GM21717 (cell line): ENCODE measurements around the gene AGBL1.
"Not testable (repeated sequence)": the region's sequence is repeated elsewhere in the genome, so short reads cannot be mapped to it uniquely, and the experiment has no call there.

Experiments
- ATAC-seq: cut with Tn5 transposase; IDR thresholded peaks from one replicate; pipeline ENCODE4 v1.9.1; 2021; ENCODE audit warnings: mild to moderate bottlenecking, moderate library complexity; ENCODE audit not compliant: unreplicated experiment

Gene AGBL1

DNA sequence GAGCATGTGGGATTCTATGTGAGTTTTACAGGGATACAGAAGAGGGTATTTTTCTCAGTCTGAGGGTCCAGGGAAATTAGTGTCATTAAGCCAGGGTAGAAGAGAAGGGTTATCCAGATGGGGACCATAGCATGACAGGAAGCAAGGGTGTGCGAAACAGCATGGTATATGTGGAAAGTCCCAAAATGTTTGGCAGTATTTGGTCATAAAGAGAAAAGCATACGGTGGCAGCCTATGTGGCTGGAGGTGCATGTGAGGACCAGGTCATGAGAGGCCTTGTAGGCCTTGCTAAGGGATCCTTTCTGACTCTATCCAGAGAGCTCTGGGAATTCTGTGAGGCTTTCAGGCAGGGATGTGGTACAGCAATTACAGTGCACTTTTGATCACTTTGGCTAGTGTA lies 411.4 kb downstream of the AGBL1 start:
- no peak for ATAC-seq

DNA sequence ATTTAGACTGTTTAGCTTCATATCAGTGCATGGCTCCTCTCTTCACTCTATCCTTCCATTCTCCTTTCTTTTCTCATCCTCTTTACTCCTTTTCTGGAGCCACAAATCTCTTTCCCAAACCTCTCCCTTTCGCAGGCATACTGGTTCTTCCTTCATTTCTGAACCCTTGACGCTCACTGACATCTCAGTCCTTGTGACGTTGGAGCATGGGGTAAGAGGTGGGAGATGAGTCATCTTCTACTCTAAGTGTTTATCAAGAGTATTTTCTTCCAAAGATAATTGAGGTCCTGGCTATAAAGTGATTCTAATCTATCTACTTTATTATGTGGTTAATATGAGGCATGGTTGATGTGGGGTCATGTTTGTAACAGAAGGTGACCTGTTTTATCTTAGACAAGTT lies 414.2 kb downstream of the AGBL1 start:
- ATAC-seq, result no peak

DNA sequence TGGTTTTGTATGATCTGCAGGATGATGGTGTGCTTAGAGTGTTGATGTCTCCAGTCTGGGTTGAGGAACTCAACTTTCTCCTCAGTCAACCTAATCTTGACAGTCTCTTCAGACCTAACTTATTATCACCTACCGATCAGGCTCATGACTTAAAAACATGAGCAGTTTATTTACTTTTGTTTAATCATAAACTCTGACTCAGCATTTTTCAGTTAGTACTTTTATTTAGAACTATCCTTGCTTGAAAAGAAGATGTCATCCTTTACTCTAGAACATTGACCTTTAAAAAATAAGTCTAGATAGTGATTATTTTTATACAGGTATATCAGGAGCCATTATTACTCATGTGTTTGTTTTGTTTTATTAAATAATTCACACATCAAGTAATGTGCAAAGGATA lies 414.8 kb downstream of the AGBL1 start:
- ATAC-seq, result no peak

DNA sequence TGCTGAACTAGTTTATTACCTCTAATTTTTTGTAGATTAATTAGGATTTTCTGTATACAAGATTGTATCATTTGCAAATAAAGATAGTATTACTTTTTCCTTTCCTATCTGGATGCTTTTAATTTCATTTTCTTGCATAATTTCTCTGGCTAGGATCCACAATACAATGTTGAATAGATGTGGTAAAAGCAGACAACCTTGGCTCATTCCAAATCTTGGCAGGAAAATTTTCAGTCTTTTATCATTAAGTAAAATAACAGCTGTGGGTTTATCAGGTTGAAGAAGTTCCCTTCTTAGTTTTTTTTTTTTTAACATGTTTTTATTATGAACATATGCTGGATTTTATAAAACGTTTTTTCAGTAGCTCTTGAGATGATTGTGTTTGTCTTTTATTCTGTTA lies 422.6 kb downstream of the AGBL1 start:
- ATAC-seq, result no peak

DNA sequence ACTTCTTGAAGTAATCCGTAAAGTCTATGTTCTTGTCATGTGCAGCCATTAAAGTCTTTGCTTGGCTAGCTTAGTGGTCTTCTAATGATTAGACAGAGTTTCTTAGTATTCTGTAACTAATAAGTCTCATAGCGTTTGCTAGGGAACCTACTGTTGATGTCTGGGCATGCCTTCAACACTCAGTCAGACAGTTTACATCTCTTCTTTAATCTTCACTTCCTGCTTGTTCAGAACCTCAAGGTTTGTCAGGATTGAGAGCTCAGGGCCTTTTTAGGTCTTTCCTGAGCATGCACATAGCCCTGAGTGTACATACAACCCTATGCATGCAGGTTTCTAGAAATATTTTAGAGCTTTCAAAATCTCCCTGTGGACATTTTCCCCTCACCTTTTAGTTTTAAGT lies 426.3 kb downstream of the AGBL1 start:
- no peak for ATAC-seq

DNA sequence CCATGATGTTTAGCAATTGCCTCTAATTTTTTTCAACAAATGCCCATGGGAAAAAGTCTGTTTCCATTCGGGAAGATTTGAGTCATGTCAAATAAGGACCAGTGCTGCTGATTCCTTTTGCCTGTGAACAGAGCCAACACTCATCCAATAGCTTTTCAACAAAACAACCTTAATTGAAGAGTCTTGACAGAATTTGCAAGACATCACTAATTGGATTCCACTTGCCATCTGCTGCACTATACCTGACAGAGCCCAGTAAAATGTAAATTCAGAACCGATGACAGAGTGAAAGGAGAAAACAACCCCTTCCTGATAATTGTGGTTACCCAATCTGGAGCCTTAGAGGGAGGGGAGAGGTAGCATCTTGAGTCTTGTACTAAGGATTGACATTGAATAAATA lies 426.7 kb downstream of the AGBL1 start:
- ATAC-seq, result no peak

DNA sequence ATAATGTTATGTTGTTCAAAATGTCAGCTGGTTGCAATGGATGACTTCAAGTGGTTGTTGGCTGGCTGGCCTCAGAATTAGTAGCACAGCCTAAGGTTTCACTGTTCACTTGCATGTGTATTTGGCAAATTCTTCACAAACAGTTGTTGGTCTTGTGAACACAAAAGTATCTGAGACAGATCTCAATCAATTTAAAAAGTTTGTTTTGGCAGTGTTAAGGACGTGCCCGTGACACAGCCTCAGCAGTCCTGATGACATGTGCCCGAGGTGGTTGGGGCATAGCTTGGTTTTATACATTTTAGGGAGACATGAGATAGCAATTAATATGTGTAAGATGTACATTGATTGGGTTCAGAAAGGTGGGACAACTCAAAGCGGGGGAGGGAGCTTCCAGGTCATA lies 436.0 kb downstream of the AGBL1 start:
- no peak for ATAC-seq

DNA sequence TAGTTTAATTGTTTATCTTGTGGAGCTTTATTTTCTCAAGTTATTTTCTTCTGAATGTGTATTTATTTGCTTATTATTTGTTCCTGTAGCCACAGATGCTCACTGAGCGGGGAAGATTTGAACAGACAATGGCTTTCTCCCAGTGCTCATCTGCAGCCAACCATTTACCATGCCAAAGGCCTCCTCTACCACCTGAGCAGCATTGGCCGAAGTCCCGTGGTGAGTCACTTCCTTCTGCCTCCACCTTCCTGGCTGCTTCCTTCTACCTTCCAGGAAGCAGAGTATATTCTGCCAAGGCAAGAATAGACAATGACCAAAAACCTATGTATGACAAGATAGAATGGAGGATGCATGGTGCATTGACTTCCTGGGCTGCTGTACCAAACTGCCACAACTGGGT lies 443.1 kb downstream of the AGBL1 start:
- ATAC-seq, result no peak

DNA sequence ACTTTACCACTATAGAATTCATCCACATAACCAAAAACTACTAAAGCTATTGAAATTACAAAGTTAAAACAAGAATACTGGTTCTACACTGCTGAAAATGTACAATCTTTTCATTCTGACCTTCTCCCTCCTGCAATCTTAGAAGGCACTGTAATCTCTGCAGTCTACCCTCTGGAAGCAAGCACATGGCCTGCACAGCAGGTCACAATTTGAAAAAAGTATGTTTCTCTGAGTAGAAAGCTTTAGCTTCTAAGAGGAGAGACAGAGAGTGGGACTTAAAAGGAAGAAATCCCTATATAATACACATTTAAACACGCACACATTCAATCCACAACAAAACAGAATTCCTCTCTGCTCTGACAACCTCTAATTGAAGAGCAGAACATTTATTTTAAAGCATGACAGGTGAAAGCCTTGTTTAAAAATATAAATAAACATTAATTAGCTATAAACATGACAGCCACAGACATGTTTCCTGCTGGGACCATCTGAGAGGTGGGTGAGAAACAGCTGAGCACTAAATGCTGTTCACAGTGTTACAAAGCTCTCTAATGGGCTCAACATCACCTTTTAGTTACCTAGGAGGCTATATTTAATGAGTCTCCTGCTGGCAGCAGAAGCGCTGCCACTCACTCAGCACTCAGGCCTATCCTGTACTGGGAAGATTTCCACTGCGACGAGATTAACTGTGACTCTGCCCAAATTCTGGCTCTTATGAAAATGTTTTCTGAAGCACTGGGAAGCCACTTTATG lies 447.4 kb downstream of the AGBL1 start:
- ATAC-seq, result no peak

DNA sequence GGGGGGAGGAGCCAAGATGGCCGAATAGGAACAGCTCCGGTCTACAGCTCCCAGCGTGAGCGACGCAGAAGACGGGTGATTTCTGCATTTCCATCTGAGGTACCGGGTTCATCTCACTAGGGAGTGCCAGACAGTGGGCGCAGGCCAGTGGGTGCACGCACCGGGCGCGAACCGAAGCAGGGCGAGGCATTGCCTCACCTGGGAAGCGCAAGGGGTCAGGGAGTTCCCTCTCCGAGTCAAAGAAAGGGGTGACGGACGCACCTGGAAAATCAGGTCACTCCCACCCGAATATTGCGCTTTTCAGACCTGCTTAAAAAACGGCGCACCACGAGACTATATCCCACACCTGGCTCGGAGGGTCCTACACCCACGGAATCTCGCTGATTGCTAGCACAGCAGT lies 448.4 kb downstream of the AGBL1 start:
- not testable (repeated sequence) for ATAC-seq

DNA sequence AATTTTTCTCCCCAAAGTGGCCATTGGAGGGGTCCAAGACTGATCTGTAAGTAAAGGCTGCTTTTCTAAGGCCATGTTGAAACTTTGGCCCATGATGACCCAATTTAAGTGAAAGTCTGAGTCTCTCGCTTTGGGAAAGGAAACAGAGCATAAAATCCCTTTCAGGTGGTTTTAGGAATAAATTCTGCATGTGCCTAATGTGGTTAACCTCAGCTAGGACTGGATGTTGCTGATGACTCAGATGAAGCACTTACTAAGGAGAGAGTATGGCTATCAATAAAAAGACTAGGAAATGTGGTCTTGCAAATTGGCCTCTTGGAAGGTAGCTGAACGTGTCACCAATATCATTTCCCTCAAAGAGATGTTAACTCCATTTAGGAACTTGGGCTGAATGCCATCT lies 458.5 kb downstream of the AGBL1 start:
- no peak for ATAC-seq

DNA sequence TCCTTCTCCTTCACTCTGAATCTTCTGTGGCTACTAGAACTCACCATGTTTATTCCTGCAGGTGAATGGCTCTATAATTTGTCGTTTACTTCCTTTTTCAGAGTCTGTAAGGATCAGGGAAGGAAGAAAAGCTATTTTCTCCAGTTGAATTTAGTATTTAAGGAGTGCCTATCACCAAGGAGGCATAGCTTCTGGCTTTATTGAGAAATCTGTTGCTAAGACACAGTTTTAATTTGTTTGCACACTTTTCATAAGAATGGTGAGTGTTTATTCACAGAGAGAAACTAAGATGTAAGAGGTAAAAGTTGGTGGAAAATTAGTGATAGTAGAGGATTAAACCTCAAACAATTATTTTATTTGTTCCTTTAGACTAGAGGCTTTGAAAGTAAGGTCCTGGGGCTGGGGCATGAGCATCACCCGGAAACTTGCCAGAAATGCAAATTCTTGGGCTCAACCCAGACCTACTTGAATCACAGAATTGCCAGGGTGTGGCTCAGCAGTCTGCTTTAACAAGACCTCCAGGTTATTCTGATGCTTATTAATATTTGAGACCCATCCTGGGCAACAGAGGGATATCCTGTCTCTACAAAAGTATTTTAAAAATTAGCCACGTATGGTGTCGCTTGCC lies 461.3 kb downstream of the AGBL1 start:
- no peak for ATAC-seq

DNA sequence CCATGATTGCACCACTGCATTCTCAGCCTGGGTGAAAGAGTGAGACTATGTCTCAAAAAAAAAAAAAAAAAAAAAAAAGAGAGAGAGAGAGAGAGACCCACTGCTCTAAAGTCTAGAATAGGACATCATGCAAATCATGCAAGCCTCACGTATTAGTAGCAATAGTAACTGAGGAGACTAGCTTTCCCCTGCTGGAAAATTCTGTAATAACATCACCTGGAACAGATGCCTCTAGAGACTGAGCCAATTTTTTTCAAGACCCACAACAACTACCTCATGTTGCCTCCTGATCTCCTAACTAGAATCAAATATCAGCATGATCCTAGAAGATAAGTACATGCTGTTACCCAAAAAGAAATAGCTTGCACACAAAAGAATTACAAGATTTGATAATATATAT lies 461.9 kb downstream of the AGBL1 start:
- no peak for ATAC-seq

DNA sequence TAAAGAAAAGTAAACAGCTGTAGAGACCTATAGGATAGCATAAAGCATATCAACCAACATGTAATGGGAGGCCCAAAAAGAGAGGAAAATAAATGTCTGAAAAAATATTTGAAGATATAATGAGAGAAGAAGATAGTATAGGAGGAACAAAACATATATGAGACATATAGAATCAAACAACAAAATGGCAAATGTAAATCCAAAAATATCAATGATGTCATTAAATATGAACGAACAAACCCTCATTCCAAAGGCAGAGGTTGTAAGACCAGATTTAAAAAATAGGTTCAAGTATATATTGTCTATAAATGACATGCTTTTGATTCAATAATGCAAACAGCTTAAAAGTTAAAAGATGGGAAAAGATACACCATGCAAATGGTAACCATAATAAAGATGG lies 470.4 kb downstream of the AGBL1 start:
- no peak for ATAC-seq

DNA sequence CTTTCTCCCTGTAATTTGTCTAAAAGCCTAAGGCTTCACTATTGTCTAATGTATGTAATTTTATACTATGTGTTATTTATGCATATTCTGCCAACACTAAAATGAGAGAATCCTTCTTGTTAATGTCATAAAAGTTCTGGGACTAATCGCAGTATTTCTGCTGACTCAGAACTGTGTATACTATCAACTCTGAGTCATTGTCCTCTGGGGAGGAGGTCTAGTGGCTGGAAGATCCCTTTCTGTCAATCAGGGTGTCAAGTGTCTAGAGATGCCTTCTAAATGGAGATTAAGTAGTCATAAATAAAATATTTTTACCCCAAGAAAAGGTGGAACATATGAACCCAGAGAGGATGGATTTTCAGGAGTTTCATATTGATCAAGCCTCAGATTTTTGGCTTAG lies 473.4 kb downstream of the AGBL1 start:
- ATAC-seq, result no peak

DNA sequence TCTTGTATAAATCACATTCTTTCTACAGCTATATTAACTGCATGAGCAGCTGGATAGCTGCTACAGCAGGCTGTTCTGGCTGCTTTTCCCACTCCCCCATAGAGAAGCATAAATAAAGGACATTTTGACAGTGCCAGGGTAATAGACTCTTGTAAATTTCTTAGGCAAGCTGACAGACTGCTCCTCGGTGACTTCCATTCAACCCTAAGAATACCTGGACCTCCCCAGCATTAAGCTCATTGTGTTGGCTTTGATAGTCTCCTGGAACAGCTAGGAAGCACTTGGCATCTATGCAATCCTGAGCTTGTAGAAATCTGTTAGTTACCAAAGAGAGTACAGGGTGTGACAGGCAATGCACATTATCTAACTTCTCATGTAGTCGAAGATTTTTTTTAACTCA lies 475.4 kb downstream of the AGBL1 start:
- no peak for ATAC-seq

DNA sequence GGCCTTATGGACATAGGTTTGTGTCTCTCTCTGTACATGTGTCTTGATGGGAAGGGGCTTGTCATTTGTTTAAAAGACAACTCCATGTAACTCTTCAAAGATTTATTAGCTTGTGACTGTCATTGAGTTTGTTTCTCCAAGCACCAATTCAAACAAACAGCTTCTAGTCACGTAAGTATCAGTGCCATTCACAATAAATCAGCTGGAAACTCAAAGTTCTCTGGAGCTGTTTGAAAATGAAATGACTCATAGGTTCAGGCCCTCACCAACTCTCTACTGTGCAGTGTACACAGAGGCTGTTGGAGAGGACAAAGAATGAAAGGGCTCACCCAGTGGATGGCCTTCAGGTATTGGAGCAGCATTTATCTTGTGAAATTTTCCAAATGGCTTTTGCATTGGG lies 476.3 kb downstream of the AGBL1 start:
- ATAC-seq, result no peak

DNA sequence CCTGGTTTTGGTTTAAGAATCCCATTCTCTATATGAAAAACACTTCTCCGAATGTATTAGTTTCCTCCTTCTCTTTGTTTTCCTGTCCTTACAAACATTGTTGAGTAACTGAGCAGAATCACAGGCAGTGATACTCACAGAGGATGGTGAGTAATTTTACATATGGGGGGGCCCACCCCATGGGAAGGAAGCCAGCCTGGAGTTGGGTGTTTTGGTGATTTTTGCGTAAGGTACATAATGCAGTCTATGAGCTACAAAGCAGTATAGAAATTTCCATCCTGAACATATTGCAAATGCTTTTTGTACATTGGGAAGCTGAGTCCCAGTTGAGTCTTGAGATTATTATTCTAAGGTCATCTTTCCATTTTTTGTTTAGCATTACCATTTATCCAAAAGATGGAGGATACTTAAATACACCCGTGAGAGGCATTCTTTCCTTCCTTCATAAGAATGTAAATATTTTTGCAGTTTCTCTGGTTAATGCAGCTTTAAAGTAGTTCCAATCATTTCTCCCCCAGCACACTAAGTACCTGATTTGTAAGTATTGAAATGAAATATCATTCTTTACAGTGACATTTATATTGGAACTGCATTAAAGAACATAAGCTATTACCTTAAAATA lies 476.8 kb downstream of the AGBL1 start:
- no peak for ATAC-seq

DNA sequence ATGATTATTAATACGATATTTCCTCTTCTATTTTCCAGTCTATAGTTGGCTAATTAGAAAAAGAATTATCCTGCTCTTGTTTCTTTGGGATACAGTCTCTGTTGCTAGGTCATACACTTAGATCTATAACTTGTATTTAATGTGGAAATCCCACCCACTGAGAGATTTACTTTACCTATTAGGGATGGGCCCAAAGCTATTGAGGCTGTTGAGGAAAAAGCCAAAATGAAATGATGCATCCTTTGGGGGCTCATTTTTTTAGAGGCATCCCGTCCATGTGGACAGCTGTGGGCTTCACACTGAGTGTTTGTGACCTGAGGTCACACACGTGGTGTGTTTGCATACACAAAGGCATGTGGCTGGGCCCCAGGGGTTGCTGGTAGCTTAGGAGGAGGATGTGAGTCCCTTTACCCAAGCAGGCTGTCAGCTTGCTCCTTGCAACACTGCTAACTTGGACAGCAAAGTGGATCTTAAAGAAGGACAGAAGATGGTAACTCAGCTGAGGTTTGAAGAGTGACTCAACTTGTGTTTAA lies 477.4 kb downstream of the AGBL1 start:
- no peak for ATAC-seq

DNA sequence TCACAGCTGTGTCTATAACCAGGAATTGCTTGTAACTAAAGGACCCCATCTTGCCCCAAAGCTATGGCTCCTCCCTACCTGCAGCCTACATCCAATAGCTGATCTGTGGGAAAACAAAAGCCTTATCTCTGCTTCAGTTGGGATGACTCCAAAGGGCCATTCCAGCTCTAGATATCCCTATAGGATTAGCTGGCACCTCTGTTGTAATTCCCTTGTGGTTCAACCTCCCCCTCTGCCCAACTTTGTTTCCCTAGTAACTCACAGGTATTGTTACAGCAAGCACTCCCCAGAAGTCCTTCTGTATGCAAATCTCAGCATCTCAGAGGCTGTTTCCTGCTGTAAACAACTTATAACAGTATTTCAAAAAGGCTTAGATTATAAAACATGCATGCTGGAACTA lies 478.6 kb downstream of the AGBL1 start:
- ATAC-seq, result no peak

DNA sequence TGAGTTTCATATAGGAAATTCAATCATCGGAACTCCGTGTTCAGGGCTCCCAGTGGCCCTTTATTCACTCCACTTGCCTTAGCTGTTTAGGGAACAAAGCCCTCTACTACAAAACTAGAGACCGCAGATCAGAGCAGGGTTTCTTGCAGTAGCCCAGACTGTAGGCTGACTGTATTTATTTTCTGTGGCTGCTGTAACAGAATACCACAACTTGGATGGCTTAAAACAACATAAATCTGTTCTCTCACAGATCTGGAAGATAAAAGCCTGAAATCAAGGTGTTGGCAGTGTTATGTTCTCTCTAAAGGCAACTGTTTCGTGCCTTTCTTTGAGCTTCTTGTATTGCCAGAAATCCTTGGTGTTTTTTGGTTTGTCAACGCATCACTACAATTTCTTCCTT lies 479.0 kb downstream of the AGBL1 start:
- no peak for ATAC-seq

DNA sequence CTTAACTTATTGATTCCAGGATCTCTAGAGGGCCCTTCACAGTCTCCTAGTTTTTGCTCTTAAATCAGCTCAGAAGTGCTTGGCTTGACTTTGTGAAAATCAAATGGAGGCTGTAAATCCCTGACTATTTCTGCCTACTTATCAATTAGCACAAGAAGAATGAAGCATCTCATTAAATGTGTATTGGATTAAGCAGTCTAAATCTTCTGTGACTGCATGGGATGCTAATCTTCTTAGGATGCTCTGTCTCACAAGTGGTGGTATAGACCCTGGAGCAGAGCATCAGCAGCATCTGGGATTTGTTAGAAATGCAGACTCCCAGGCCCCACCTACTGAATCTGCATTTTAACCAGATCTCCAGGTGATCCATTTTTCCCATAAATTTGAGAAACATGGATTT lies 488.7 kb downstream of the AGBL1 start:
- ATAC-seq, result no peak
